Endodermal cell (in vitro differentiated cells): ENCODE results near the gene BPIFA1. TPM values are rescaled to one million over a fixed set of nuclear protein-coding genes. Genes with fewer than 3 reads are reported as not detected.

Experiments used
- DNase-seq: peaks from one replicate; pipeline ENCODE4 v3.0.0-alpha.2; 2017
- H3K27ac ChIP-seq: 2 replicates; pipeline ENCODE4 v1.5.1; 2013; ENCODE audit warnings: mild to moderate bottlenecking, low read depth, low read length, moderate library complexity
- H3K27me3 ChIP-seq: 2 replicates; pipeline ENCODE4 v1.6.1; 2013; ENCODE audit warnings: mild to moderate bottlenecking, low read length, moderate library complexity; ENCODE audit not compliant: insufficient read depth, control insufficient read depth, poor library complexity, severe bottlenecking
- H3K36me3 ChIP-seq: 2 replicates; pipeline ENCODE4 v1.7.0; 2013; ENCODE audit warnings: mild to moderate bottlenecking, low read length, moderate library complexity; ENCODE audit not compliant: control insufficient read depth, insufficient read depth
- H3K4me1 ChIP-seq: one replicate; pipeline ENCODE4 v1.7.0; 2013; ENCODE audit warnings: low read length; ENCODE audit not compliant: control insufficient read depth, insufficient read depth
- H3K4me3 ChIP-seq: 2 replicates; pipeline ENCODE4 v1.5.1; 2013; ENCODE audit warnings: mild to moderate bottlenecking, low read length, moderate library complexity
- H3K9ac ChIP-seq: 2 replicates; pipeline ENCODE4 v1.6.1; 2013; ENCODE audit warnings: mild to moderate bottlenecking, low read length, moderate library complexity; ENCODE audit not compliant: poor library complexity, severe bottlenecking; ENCODE audit errors: extremely low read depth
- H3K9me3 ChIP-seq: 2 replicates; pipeline ENCODE4 v1.6.1; 2013; ENCODE audit warnings: mild to moderate bottlenecking, low read length, moderate library complexity; ENCODE audit not compliant: control insufficient read depth
- H3K27ac Mint-ChIP-seq: 2 replicates; pipeline ENCODE4 v1.8.0; 2020; ENCODE audit warnings: mixed read lengths
- H3K27me3 Mint-ChIP-seq: 2 replicates; pipeline ENCODE4 v1.8.0; 2021; ENCODE audit warnings: mild to moderate bottlenecking, mixed read lengths; ENCODE audit not compliant: insufficient read depth
- H3K36me3 Mint-ChIP-seq: 2 replicates; pipeline ENCODE4 v1.8.0; 2020; ENCODE audit warnings: low read depth, mixed read lengths
- H3K4me1 Mint-ChIP-seq: 2 replicates; pipeline ENCODE4 v1.8.0; 2020; ENCODE audit warnings: mixed read lengths
- H3K4me3 Mint-ChIP-seq: 2 replicates; pipeline ENCODE4 v1.8.0; 2020; ENCODE audit warnings: mild to moderate bottlenecking, moderate library complexity, mixed read lengths
- H3K9me3 Mint-ChIP-seq: 2 replicates; pipeline ENCODE4 v1.8.0; 2020; ENCODE audit warnings: mild to moderate bottlenecking, mixed read lengths
- WGBS, 2 experiments: methylation state at CpG; one replicate each; pipeline versions ENCODE4 v1.1.5 to v1.1.7; 2013; ENCODE audit warnings: missing lambda C conversion rate in 2 of 2, mixed read lengths in 1 of 2; ENCODE audit not compliant: insufficient coverage in 1 of 2, insufficient read length in 1 of 2; 5-methylcytosine and 5-hydroxymethylcytosine counted together
- total RNA-seq, 2 donors: library from RNA; stranded (reverse); fragmentation: NEBNext Ultra II Directional in 1 of 2; extraction: Animal tissue kit (Norgen Biotek cat#: 25700) in 1 of 2; gene quantifications; 2 replicates in 1 of 2; 3 replicates in 1 of 2; pipeline ENCODE4 v1.2.1, GENCODE V29; 2021
- TF ChIP-seq, protein P1 (sequence below): fragments of 200-600 bp; sonication (generic); conservative IDR thresholded peaks from 2 replicates; pipeline ENCODE4 v1.5.0; 2021; ENCODE audit warnings: antibody characterized with exemption, mild to moderate bottlenecking

The BPIFA1 gene
- total RNA-seq, 2 donors from 2014 or later: 1.4 TPM; not detected in 1

DNA sequence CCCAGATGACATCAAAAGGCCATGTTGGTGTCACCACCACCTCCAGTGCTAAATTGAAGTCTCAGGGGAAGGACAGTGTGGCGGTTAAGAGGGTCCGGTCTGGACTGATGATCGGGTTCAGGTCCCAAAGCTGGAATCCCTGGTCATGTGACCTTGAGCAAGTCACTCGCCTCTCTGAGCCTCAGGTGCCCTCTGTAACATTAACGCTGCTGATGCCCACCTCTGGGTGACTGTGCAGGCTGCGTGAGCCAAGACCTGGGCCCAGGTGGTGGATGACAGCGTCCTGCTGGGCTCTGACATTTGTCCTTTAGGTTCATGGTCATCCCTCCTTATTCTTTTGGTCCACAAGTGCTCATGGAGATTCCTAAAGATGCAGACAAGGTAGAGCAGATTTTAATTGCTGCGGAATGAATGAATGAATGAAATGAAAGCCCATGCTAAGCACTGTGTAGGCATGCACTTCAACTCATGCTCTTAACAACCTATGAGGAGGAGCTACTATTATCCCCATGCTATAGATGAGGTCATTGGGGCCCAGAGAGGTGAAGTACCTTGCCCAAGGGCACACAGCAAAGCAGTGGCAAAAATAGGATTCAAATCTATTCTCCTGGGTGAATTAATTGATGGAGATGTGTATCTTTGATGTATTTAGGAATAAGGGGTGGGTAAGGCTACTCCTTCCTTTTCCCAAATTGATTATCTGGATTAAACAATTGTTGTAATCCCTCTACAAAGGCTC lies 46.6 kb downstream of the BPIFA1 start:
- H3K9me3 ChIP-seq: no peaks in the 10 kb centered on the region
- H3K27ac Mint-ChIP-seq: no peak overlapping the region

DNA sequence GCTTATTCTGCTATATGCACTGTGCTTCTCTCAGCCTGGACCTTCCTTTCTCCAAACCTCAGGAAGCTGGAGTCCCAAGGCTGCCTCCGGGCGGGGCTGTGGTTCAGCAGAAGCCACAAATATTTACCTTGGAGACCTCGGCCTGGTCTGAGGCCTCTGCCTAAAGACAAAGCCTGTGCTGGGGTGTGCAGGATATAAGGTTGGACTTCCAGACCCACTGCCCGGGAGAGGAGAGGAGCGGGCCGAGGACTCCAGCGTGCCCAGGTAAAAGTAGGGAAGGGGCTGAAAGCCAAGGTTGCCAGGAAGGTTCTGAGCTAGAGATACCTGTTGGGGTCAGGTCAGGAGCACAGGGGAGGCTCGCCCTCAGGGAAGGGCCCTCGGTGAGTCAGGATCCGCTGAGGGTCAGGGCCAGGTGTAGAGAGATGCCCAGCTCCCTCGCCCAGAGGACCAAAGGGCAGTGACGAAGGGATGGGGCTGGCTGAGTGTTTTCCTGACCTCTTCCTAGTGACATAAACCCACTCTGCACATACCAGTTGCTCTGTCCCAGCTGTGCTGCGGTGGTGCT lies 47.3 kb downstream of the BPIFA1 start, which contains the start of gene BPIFB1:
Gene BPIFB1, plus strand, starts transcription at position 224 of the 565 bp plus-strand sequence. CDS start 2,860 bp downstream, outside the sequence.
- H3K27ac ChIP-seq: no peak within 1 kb of the TSS
- no peaks in the 10 kb centered on the region for H3K36me3 ChIP-seq
- H3K27me3 ChIP-seq: no peaks in the 10 kb centered on the region
- peak; percentile 61 for DNase-seq
- TF ChIP-seq, protein P1, sequence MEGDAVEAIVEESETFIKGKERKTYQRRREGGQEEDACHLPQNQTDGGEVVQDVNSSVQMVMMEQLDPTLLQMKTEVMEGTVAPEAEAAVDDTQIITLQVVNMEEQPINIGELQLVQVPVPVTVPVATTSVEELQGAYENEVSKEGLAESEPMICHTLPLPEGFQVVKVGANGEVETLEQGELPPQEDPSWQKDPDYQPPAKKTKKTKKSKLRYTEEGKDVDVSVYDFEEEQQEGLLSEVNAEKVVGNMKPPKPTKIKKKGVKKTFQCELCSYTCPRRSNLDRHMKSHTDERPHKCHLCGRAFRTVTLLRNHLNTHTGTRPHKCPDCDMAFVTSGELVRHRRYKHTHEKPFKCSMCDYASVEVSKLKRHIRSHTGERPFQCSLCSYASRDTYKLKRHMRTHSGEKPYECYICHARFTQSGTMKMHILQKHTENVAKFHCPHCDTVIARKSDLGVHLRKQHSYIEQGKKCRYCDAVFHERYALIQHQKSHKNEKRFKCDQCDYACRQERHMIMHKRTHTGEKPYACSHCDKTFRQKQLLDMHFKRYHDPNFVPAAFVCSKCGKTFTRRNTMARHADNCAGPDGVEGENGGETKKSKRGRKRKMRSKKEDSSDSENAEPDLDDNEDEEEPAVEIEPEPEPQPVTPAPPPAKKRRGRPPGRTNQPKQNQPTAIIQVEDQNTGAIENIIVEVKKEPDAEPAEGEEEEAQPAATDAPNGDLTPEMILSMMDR: peak; percentile 42
- Mint-ChIP-seq H3K27ac (no peak within 1 kb of the TSS), H3K4me1 (peaks cover 8% of the 10 kb centered on the region), H3K9me3 (no peaks in the 10 kb centered on the region), H3K27me3 (peaks cover 23% of the 10 kb centered on the region), H3K36me3 (no peaks in the 10 kb centered on the region), H3K4me3 (no peak within 1 kb of the TSS)
- H3K4me1 ChIP-seq: no peaks in the 10 kb centered on the region
- no peaks in the 10 kb centered on the region for H3K9me3 ChIP-seq
- H3K4me3 ChIP-seq: no peak within 1 kb of the TSS
- H3K9ac ChIP-seq: no peak within 1 kb of the TSS
- 93 to 97% methylated on average over 10 to 13 of the region's 13 CpGs for WGBS, 2 experiments

More for the DNA sequence above, 46.6 kb downstream of the BPIFA1 start:
- Histone ChIP-seq H3K27ac (no peak overlapping the region), H3K36me3 (no peaks in the 10 kb centered on the region), H3K9ac (no peak overlapping the region), H3K4me3 (no peak overlapping the region), H3K4me1 (no peaks in the 10 kb centered on the region), H3K27me3 (no peaks in the 10 kb centered on the region)
- 91 to 92% methylated on average over 4 to 8 of the region's 8 CpGs for WGBS, 2 experiments
- Mint-ChIP-seq H3K9me3 (no peaks in the 10 kb centered on the region), H3K36me3 (no peaks in the 10 kb centered on the region), H3K4me1 (peaks cover 15% of the 10 kb centered on the region), H3K4me3 (no peak overlapping the region), H3K27me3 (peaks cover 17% of the 10 kb centered on the region)
- no peak for DNase-seq
- TF ChIP-seq, protein P1: no peak

DNA sequence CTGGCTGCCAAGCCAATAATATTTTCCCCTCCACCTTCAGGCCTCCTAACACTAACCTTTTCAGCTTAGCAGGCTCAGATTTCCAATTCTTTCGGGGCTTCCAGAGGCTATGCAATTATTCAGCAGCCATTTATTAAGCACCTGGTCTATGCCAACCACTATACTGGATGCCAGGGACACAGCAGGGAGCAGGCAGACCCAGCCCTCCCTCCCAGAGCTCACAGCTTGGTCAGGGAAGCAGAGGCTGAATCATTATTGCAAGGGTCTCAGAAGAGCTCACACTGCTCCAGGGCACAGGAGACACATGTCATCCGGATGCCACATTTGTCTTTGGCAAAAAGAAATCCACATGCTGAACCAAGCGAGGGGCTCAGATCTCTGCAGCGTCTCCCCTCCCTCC lies 48.5 kb downstream of the BPIFA1 start:
- Mint-ChIP-seq H3K27ac (no peak overlapping the region), H3K4me1 (peaks cover 5% of the 10 kb centered on the region), H3K36me3 (no peaks in the 10 kb centered on the region), H3K27me3 (peaks cover 22% of the 10 kb centered on the region), H3K4me3 (no peak overlapping the region), H3K9me3 (no peaks in the 10 kb centered on the region)
- H3K4me3 ChIP-seq: no peak overlapping the region
- no peaks in the 10 kb centered on the region for H3K9me3 ChIP-seq
- WGBS, 2 experiments: 90 to 96% methylated on average over 3 to 4 of the region's 4 CpGs
- no peak for DNase-seq
- H3K36me3 ChIP-seq: no peaks in the 10 kb centered on the region
- TF ChIP-seq, protein P1: no peak
- no peaks in the 10 kb centered on the region for H3K27me3 ChIP-seq
- no peaks in the 10 kb centered on the region for H3K4me1 ChIP-seq
- H3K9ac ChIP-seq: no peak overlapping the region
- no peak overlapping the region for H3K27ac ChIP-seq
